MM.1S (cell line): ENCODE results near the gene URI1.

Experiments used
- DNase-seq: peaks from one replicate; pipeline ENCODE4 v3.0.0-alpha.2; 2015
- H2AFZ ChIP-seq: fragments of 300-600 bp; sonication (generic); 2 replicates; pipeline ENCODE4 v1.6.0; 2016; ENCODE audit warnings: antibody characterized with exemption, low read length
- H3F3A ChIP-seq: fragments of 300-600 bp; sonication (generic); 2 replicates; pipeline ENCODE4 v1.6.1; 2016; ENCODE audit warnings: mild to moderate bottlenecking, antibody characterized with exemption, low read length, moderate library complexity, mixed read lengths; ENCODE audit not compliant: insufficient read depth
- H3K27ac ChIP-seq: fragments of 300-600 bp; sonication (generic); 2 replicates; pipeline ENCODE4 v1.5.1; 2016; ENCODE audit warnings: mild to moderate bottlenecking, low read length
- H3K27me3 ChIP-seq: fragments of 300-600 bp; sonication (generic); replicated peaks from 2 replicates; pipeline ENCODE4 v1.6.0; 2016; ENCODE audit warnings: low read length; ENCODE audit not compliant: insufficient read depth
- H3K36me3 ChIP-seq: fragments of 300-600 bp; sonication (generic); replicated peaks from 2 replicates; pipeline ENCODE4 v1.6.1; 2016; ENCODE audit warnings: mild to moderate bottlenecking, low read length, mixed read lengths; ENCODE audit not compliant: insufficient read depth
- H3K4me1 ChIP-seq: fragments of 300-600 bp; sonication (generic); 2 replicates; pipeline ENCODE4 v1.6.1; 2016; ENCODE audit warnings: low read length, mixed read lengths
- H3K4me2 ChIP-seq: fragments of 300-600 bp; sonication (generic); 2 replicates; pipeline ENCODE4 v1.6.0; 2016; ENCODE audit warnings: low read depth, low read length
- H3K4me3 ChIP-seq: fragments of 300-600 bp; sonication (generic); 2 replicates; pipeline ENCODE4 v1.5.1; 2016; ENCODE audit warnings: low read length, mixed read lengths
- H3K79me2 ChIP-seq: fragments of 300-600 bp; sonication (generic); 2 replicates; pipeline ENCODE4 v1.6.1; 2016; ENCODE audit warnings: mixed run types, low read length, mixed read lengths
- H3K9ac ChIP-seq: fragments of 300-600 bp; sonication (generic); 2 replicates; pipeline ENCODE4 v1.6.1; 2016; ENCODE audit warnings: low read length, mixed read lengths
- H3K9me2 ChIP-seq: fragments of 300-600 bp; sonication (generic); replicated peaks from 2 replicates; pipeline ENCODE4 v1.6.1; 2016; ENCODE audit warnings: mild to moderate bottlenecking, low read length, mixed read lengths; ENCODE audit not compliant: insufficient read depth
- H3K9me3 ChIP-seq: fragments of 300-600 bp; sonication (generic); replicated peaks from 2 replicates; pipeline ENCODE4 v1.6.1; 2016; ENCODE audit warnings: mild to moderate bottlenecking, low read length, mixed read lengths; ENCODE audit not compliant: insufficient read depth
- H4K20me1 ChIP-seq: fragments of 300-600 bp; sonication (generic); 2 replicates; pipeline ENCODE4 v1.6.1; 2016; ENCODE audit warnings: mild to moderate bottlenecking, low read length, moderate library complexity, mixed read lengths; ENCODE audit not compliant: insufficient read depth
- EZH2 ChIP-seq: fragments of 300-600 bp; sonication (generic); optimal IDR thresholded peaks from 2 replicates; pipeline ENCODE3; 2017; ENCODE audit warnings: low read depth, mild to moderate bottlenecking, antibody characterized with exemption, low read length, mixed read lengths
- EZH2phosphoT487 ChIP-seq: fragments of 300-600 bp; sonication (generic); IDR thresholded peaks from 2 replicates; pipeline ENCODE4 v1.6.1; 2018; ENCODE audit warnings: antibody characterized with exemption, low read length
- TF ChIP-seq, protein P1 (sequence below): fragments of 300-600 bp; sonication (generic); IDR thresholded peaks from 2 replicates; pipeline ENCODE4 v1.5.1; 2016; ENCODE audit warnings: antibody characterized with exemption, low read length, mixed read lengths

URI1 gene

DNA sequence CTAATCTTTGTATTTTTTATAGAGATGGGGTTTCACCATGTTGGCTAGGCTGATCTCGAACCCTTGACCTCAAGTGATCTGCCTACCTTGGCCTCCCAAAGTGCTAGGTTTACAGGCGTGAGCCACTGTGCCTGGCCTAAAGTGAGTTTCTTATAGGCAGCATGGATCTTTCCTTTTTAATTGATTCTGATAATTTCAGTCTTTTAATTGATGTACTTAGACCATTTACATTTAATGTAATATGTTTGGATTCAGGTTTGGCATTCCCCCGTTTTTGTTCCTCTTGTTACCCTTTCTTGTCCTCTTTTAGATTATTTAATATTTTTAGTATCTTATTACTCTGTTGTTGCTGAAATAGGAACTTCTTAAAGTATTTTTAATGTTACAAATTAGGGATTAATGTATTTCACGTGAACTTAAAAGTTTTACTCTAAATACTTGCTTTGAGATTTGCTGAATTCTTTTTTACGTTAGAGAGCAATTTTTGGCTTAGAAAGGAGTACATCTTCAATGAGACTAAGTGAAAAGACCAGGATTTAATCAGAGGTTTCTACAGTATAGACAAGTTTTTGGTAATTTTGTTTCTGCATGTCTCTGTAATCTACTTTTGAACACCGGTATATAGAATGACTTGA is 50.3 kb downstream of the URI1 start:
- Histone ChIP-seq H3F3A (no peaks in the 10 kb centered on the region), H4K20me1 (no peaks in the 10 kb centered on the region), H3K79me2 (no peaks in the 10 kb centered on the region), H3K9me3 (no peaks in the 10 kb centered on the region), H3K36me3 (no peaks in the 10 kb centered on the region; the same call in 1 of the 2 replicates), H3K9me2 (no peaks in the 10 kb centered on the region), H3K27me3 (no peaks in the 10 kb centered on the region), H3K27ac (no peak overlapping the region), H3K9ac (no peak overlapping the region), H2AFZ (no peak overlapping the region), H3K4me3 (no peak overlapping the region), H3K4me1 (no peaks in the 10 kb centered on the region), H3K4me2 (no peak overlapping the region)
- DNase-seq = no peak
- no peak for TF ChIP-seq EZH2phosphoT487
- TF ChIP-seq EZH2 = no peak
- TF ChIP-seq, protein P1, sequence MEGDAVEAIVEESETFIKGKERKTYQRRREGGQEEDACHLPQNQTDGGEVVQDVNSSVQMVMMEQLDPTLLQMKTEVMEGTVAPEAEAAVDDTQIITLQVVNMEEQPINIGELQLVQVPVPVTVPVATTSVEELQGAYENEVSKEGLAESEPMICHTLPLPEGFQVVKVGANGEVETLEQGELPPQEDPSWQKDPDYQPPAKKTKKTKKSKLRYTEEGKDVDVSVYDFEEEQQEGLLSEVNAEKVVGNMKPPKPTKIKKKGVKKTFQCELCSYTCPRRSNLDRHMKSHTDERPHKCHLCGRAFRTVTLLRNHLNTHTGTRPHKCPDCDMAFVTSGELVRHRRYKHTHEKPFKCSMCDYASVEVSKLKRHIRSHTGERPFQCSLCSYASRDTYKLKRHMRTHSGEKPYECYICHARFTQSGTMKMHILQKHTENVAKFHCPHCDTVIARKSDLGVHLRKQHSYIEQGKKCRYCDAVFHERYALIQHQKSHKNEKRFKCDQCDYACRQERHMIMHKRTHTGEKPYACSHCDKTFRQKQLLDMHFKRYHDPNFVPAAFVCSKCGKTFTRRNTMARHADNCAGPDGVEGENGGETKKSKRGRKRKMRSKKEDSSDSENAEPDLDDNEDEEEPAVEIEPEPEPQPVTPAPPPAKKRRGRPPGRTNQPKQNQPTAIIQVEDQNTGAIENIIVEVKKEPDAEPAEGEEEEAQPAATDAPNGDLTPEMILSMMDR = no peak

DNA sequence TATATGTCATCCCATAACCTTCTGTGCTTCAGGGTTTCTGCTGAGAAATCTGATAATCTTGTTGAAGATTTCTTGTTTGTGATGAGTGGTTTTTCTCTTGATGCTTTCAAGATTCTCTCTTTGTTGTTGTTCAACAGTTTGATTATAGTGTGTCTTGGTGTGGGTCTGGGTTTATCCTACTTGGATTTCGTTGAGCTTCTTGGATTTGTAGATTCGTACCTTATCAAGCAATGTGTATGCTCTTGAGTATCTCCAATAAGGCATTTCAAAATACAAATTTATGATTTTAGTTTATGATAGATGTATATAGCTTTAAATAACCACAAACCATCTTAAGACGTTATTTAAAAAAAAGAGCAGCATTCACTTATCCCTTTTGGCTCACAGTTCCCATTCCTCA is 57.5 kb downstream of the URI1 start:
- Histone ChIP-seq H3K4me1 (no peaks in the 10 kb centered on the region), H3K27ac (no peak overlapping the region), H2AFZ (no peak overlapping the region), H3K9me2 (no peaks in the 10 kb centered on the region), H3K36me3 (no peaks in the 10 kb centered on the region), H3K9me3 (no peaks in the 10 kb centered on the region), H3K4me2 (no peak overlapping the region), H4K20me1 (no peaks in the 10 kb centered on the region), H3K79me2 (peaks cover 27% of the 10 kb centered on the region), H3K4me3 (no peak overlapping the region), H3K9ac (no peak overlapping the region), H3K27me3 (no peaks in the 10 kb centered on the region), H3F3A (no peaks in the 10 kb centered on the region)
- DNase-seq = no peak
- TF ChIP-seq EZH2phosphoT487 = no peak
- TF ChIP-seq EZH2 = no peak
- TF ChIP-seq, protein P1 = no peak

DNA sequence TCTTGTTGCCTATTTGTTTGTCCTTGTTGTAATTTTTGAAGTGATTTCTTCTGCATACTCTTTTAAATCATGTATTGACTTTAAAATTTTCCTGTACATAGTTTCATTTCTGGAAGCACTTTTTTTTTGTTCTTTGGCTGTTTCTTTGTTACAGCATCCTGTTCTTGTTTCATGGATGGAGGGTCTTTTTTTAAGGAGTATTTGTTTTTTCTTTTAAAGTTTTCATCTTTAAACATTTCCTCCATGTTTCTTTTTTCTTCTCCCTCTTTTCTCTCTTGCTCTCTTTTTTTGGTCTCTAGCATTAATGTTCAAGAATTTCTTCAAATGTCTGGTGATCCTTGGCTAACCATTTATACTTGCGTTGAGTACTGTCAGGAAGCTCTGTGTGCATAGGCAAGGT is 58.8 kb downstream of the URI1 start:
- H3K4me1 ChIP-seq = no peaks in the 10 kb centered on the region
- H3K27ac ChIP-seq = no peak overlapping the region
- no peak overlapping the region for H2AFZ ChIP-seq
- H4K20me1 ChIP-seq = no peaks in the 10 kb centered on the region
- H3K9ac ChIP-seq = no peak overlapping the region
- TF ChIP-seq EZH2 (no peak), EZH2phosphoT487 (no peak)
- TF ChIP-seq, protein P1 = no peak
- no peak overlapping the region for H3K4me3 ChIP-seq
- no peaks in the 10 kb centered on the region for H3F3A ChIP-seq
- no peaks in the 10 kb centered on the region for H3K36me3 ChIP-seq
- no peaks in the 10 kb centered on the region for H3K9me2 ChIP-seq
- H3K27me3 ChIP-seq = no peaks in the 10 kb centered on the region
- no peaks in the 10 kb centered on the region for H3K9me3 ChIP-seq
- DNase-seq = no peak
- H3K79me2 ChIP-seq = peaks cover 27% of the 10 kb centered on the region
- no peak overlapping the region for H3K4me2 ChIP-seq
